Stimulated activated naive CD8-positive, alpha-beta T cell treated with anti-CD3 and anti-CD28 coated beads, Interleukin-15, Interleukin-2, amounts not matched to agents 100 ng/mL and 50 ng/mL, for 24 hours (primary cell): ENCODE measurements around the gene SKOR1.

ENCODE experiments used
- H3K27ac Mint-ChIP-seq: one replicate; pipeline ENCODE4 v1.8.0; 2021; ENCODE audit warnings: mild to moderate bottlenecking, mixed read lengths
- H3K27me3 Mint-ChIP-seq: one replicate; pipeline ENCODE4 v1.8.0; 2021; ENCODE audit warnings: mixed read lengths
- H3K36me3 Mint-ChIP-seq: one replicate; pipeline ENCODE4 v1.8.0; 2021; ENCODE audit warnings: low read depth, mixed read lengths
- H3K4me1 Mint-ChIP-seq: one replicate; pipeline ENCODE4 v1.8.0; 2021; ENCODE audit warnings: low read depth, mixed read lengths
- H3K4me3 Mint-ChIP-seq: one replicate; pipeline ENCODE4 v1.8.0; 2021; ENCODE audit warnings: mild to moderate bottlenecking, mixed read lengths
- H3K9me3 Mint-ChIP-seq: one replicate; pipeline ENCODE4 v1.8.0; 2021; ENCODE audit warnings: mixed read lengths

The SKOR1 gene

DNA sequence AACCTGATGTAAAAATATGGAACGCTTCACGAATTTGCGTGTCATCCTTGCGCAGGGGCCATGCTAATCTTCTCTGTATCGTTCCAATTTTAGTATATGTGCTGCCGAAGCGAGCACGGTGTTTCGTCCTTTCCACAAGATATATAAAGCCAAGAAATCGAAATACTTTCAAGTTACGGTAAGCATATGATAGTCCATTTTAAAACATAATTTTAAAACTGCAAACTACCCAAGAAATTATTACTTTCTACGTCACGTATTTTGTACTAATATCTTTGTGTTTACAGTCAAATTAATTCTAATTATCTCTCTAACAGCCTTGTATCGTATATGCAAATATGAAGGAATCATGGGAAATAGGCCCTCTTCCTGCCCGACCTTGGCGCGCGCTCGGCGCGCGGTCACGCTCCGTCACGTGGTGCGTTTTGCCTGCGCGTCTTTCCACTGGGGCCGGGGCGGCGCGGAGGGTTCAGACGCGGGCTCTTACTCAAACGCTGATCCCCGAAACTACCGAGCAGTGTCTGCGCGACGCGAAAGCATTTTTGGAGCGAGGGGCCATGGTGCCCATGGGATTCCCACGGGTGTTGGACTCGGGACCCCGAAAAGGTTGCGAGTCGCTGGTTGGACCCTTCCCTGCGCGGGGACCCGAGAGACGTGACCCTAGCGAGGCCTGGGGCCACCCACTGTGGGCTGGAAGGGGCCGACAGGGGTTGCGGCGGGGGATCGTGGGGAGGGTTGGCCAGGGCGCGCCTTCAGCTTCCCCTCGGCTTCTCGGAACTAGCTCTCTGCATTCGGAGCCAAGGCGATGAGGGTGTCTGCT is 14.8 kb downstream of the SKOR1 start, which contains the start of gene RNU6-1:
Gene RNU6-1, minus strand, starts transcription at position 117 of the 820 bp plus-strand sequence.
- H3K27me3 Mint-ChIP-seq, result peaks cover 17% of the 10 kb centered on the region
- H3K4me3 Mint-ChIP-seq, result peak within 1 kb of the TSS; percentile 89
- peaks cover 43% of the 10 kb centered on the region for H3K4me1 Mint-ChIP-seq
- no peaks in the 10 kb centered on the region for H3K9me3 Mint-ChIP-seq
- peak within 1 kb of the TSS; percentile 98 for H3K27ac Mint-ChIP-seq
- peaks cover 6% of the 10 kb centered on the region for H3K36me3 Mint-ChIP-seq

- Mint-ChIP-seq H3K4me3 (peak overlapping the region; percentile 89), H3K4me1 (peaks cover 35% of the 10 kb centered on the region), H3K36me3 (peaks cover 6% of the 10 kb centered on the region), H3K27ac (peak overlapping the region; percentile 98), H3K9me3 (no peaks in the 10 kb centered on the region), H3K27me3 (peaks cover 10% of the 10 kb centered on the region)
Measured at GRCh38 chr15:67840749-67841512, 15.6 kb downstream of the SKOR1 start.

- Mint-ChIP-seq H3K27me3 (peaks cover 7% of the 10 kb centered on the region), H3K4me1 (peaks cover 30% of the 10 kb centered on the region), H3K27ac (no peak overlapping the region), H3K9me3 (no peaks in the 10 kb centered on the region), H3K36me3 (peaks cover 6% of the 10 kb centered on the region), H3K4me3 (peak overlapping the region; percentile 89)
Measured at GRCh38 chr15:67841513-67841762, 16.1 kb downstream of the SKOR1 start.

GRCh38 chr15:67843092-67843501 is 17.8 kb downstream of the SKOR1 start:
- Mint-ChIP-seq H3K36me3 (peaks cover 6% of the 10 kb centered on the region), H3K27me3 (peaks cover 7% of the 10 kb centered on the region), H3K9me3 (no peaks in the 10 kb centered on the region), H3K27ac (no peak overlapping the region), H3K4me1 (peaks cover 28% of the 10 kb centered on the region), H3K4me3 (no peak overlapping the region)

DNA sequence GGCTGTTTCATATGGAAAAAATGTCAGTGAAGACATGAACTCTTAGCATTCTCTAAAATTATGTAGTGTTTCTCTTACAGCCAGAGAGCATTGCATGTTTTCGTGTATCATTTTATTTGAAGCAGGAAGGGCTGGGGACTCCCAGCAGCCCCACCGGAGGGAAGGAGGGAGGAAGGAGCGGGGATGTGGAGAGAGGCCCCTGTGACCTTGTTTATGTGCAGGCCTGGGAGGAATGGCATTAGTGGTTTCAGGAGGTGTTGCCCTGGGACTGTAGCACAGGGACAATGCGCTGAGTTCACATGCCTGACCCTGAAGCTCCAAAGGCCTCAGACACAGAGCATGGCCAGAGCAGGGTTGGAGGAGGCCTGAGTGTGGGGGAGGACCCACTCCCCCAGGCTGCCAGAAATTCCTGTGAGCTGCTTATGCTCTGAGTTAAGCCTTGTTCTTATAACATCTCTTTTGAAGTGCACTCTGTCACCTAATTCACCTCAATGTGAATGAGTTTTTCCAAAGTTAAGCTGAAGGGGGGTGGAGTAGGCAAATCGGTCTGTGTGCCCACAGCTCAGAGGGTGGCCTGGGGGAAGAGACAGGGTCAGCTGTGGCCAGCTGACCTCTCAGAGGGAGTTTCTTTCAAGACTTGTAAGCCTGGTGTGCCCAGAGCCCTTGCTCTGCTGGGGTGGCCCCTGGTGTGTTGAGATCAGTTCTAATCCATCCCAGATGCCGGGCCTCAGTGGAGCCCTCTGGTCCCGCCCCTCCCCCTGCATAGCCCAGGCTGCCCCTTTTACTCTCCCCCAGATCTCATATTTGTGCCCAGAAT is 18.5 kb downstream of the SKOR1 start:
- Mint-ChIP-seq H3K9me3 (no peaks in the 10 kb centered on the region), H3K4me1 (peaks cover 23% of the 10 kb centered on the region), H3K36me3 (peaks cover 6% of the 10 kb centered on the region), H3K27me3 (peaks cover 4% of the 10 kb centered on the region), H3K27ac (no peak overlapping the region), H3K4me3 (no peak overlapping the region)

DNA sequence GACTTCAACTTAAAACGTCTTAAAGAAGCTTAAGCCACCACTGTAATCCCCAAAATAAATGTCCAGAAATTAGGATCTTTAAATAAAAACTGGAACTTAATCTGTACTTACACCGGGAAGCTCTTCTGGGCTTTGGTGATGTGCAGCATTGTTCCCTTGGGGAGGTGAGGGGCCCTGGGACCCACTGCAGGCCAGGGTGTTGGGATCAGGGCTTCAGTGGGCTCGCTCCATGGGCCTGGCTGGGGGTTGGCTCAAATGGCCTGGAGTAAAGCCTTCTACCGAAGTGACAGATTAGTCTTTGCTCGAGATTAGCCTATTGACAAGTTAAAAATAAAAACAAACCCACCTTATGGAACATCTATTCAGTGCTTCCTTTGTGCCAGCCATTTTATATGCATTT is 20.7 kb downstream of the SKOR1 start:
- Mint-ChIP-seq H3K9me3 (no peaks in the 10 kb centered on the region), H3K4me1 (peaks cover 6% of the 10 kb centered on the region), H3K27ac (no peak overlapping the region), H3K27me3 (no peaks in the 10 kb centered on the region), H3K4me3 (no peak overlapping the region), H3K36me3 (no peaks in the 10 kb centered on the region)

- peaks cover 6% of the 10 kb centered on the region for H3K4me1 Mint-ChIP-seq
- peaks cover 3% of the 10 kb centered on the region for H3K27me3 Mint-ChIP-seq
- no peak overlapping the region for H3K27ac Mint-ChIP-seq
Measured at GRCh38 chr15:67849538-67849937, 24.2 kb downstream of the SKOR1 start.

GRCh38 chr15:67850336-67850735 is 25.0 kb downstream of the SKOR1 start:
- no peaks in the 10 kb centered on the region for H3K9me3 Mint-ChIP-seq
- peaks cover 6% of the 10 kb centered on the region for H3K4me1 Mint-ChIP-seq
- H3K4me3 Mint-ChIP-seq, result no peak overlapping the region
- H3K27ac Mint-ChIP-seq, result no peak overlapping the region
- no peaks in the 10 kb centered on the region for H3K36me3 Mint-ChIP-seq
- H3K27me3 Mint-ChIP-seq, result peaks cover 3% of the 10 kb centered on the region

More at GRCh38 chr15:67849538-67849937, 24.2 kb downstream of the SKOR1 start:
- H3K4me3 Mint-ChIP-seq, result no peak overlapping the region
- no peaks in the 10 kb centered on the region for H3K9me3 Mint-ChIP-seq
- no peaks in the 10 kb centered on the region for H3K36me3 Mint-ChIP-seq

DNA sequence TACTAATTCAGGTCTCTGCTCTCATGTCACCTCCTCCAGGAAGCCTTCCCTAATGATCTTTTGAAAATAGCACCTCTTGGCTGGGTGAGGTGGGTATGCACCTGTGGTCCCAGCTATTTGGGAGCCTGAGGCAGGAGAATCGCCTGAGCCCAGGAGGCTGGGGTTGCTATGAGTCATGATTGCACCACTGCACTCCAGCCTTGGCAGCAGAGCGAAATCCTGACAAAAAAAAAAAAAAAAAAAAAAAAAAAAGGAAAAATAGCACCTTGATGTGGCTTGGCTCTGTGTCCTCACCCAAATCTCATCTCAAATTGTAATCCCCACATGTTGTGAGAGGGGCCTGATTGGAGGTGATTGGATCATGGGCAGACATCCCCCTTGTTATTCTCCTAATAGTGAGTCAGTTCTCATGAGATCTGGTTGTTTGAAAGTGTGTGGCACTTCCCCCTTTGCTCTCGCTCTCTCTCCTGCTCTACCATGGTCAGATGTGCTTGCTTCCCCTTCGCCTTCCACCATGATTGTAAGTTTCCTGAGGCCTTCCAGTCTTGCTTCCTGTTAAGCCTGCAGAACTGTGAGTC is 25.8 kb downstream of the SKOR1 start:
- no peak overlapping the region for H3K4me3 Mint-ChIP-seq
- H3K27ac Mint-ChIP-seq, result no peak overlapping the region
- H3K4me1 Mint-ChIP-seq, result peaks cover 12% of the 10 kb centered on the region

GRCh38 chr15:67852418-67852817 is 27.1 kb downstream of the SKOR1 start:
- Mint-ChIP-seq H3K36me3 (no peaks in the 10 kb centered on the region), H3K27me3 (peaks cover 3% of the 10 kb centered on the region), H3K4me1 (peaks cover 15% of the 10 kb centered on the region), H3K4me3 (no peak overlapping the region), H3K9me3 (no peaks in the 10 kb centered on the region), H3K27ac (no peak overlapping the region)

More for the DNA sequence above, 25.8 kb downstream of the SKOR1 start:
- no peaks in the 10 kb centered on the region for H3K36me3 Mint-ChIP-seq
- H3K9me3 Mint-ChIP-seq, result no peaks in the 10 kb centered on the region
- H3K27me3 Mint-ChIP-seq, result peaks cover 3% of the 10 kb centered on the region

DNA sequence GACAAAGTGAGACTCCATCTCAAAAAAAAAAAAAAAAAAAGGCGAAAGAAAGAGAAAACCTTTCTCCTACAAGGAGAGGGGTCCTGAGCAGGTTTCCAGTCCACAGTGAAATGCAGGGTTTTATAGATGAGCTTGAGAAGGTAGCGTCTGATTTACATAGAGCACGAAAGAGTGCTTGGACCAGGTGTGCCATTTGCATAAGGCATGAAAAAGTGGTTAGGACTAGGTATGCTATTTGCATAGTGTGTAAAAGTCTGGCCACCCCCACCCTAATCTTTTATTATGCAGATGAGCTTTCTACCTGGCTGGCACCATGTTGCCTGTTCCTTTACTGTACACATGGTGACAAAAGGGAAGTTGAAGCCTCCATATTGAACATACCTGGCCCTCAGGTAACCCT is 28.1 kb downstream of the SKOR1 start:
- Mint-ChIP-seq H3K27me3 (peaks cover 3% of the 10 kb centered on the region), H3K4me3 (no peak overlapping the region), H3K9me3 (no peaks in the 10 kb centered on the region), H3K36me3 (no peaks in the 10 kb centered on the region), H3K4me1 (peaks cover 15% of the 10 kb centered on the region), H3K27ac (no peak overlapping the region)

GRCh38 chr15:67854358-67854757 is 29.0 kb downstream of the SKOR1 start:
- Mint-ChIP-seq H3K9me3 (no peaks in the 10 kb centered on the region), H3K36me3 (no peaks in the 10 kb centered on the region), H3K4me1 (peaks cover 15% of the 10 kb centered on the region), H3K27me3 (peaks cover 3% of the 10 kb centered on the region), H3K4me3 (no peak overlapping the region), H3K27ac (no peak overlapping the region)

- Mint-ChIP-seq H3K4me1 (peaks cover 15% of the 10 kb centered on the region), H3K9me3 (no peaks in the 10 kb centered on the region), H3K4me3 (peak overlapping the region; percentile 13), H3K27me3 (peaks cover 3% of the 10 kb centered on the region), H3K27ac (peak overlapping the region; percentile 76), H3K36me3 (no peaks in the 10 kb centered on the region)
Measured at GRCh38 chr15:67855842-67856241, 30.5 kb downstream of the SKOR1 start.

GRCh38 chr15:67857220-67857619 is 31.9 kb downstream of the SKOR1 start:
- no peaks in the 10 kb centered on the region for H3K36me3 Mint-ChIP-seq
- H3K9me3 Mint-ChIP-seq, result no peaks in the 10 kb centered on the region
- H3K27ac Mint-ChIP-seq, result no peak overlapping the region
- H3K27me3 Mint-ChIP-seq, result peaks cover 3% of the 10 kb centered on the region
- peaks cover 9% of the 10 kb centered on the region for H3K4me1 Mint-ChIP-seq
- no peak overlapping the region for H3K4me3 Mint-ChIP-seq
